ENCODE data around the gene SLMAP.

DNA sequence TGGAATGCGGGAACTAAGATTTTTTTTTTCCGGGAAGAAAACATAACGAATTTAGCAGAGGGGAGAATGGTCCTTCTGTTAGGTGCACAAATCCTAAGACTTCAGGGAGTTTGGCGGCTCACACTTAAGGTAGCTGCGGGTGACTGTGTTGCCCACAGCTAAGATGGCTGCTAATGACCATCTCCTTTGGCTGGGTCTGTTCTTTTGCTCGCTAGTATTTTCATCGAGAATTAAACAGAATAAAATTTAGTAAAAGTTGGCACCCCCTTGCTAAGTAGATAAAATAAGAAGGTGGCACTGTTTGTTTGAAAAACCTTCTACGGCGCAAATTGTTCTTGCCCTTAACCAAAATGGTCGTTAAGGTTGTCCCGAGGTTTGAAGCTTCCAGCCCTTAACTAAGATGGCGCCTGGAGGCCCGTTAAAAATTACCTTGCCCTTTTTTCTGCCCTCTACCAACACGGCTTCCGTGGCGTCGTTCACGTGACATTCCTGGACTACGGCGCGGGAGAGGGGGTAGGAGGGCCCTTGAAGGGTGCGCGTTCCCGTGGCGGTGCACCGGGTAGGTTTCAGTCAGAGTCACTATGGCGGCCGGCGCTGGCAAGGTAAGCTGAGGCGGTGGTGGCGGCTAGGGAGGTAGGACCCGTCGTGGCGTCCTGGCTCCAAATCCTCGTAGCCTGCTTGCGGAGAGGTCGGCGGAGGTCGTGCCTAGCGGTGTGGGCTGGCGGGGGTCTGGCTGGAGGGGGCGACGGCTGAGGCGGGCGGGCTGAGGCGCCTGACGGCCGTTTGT lies at the start of gene SLMAP:
- TF ChIP-seq CTCF (IDR thresholded peaks at IDR 0.05; ENCODE audit: borderline replicate concordance, extremely low read depth, low read length, poor library complexity, severe bottlenecking) (no peak), EZH2 (IDR thresholded peaks at IDR 0.05; ENCODE audit: borderline replicate concordance, low read depth, low read length, severe bottlenecking) (no peak)
